Muscle of leg (tissue), 11 donors: ENCODE measurements around the gene SLC20A1. TPM values are rescaled to one million over a fixed set of nuclear protein-coding genes. Genes with fewer than 3 reads are reported as not detected.

ENCODE experiments used
- DNase-seq: peaks from one replicate; pipeline ENCODE4 v3.0.0; 2013
- H3K27ac ChIP-seq: one replicate; pipeline ENCODE4 v1.5.1; 2013; ENCODE audit warnings: mild to moderate bottlenecking, low read length, control low read depth
- H3K27me3 ChIP-seq: one replicate; pipeline ENCODE4 v1.6.1; 2013; ENCODE audit warnings: low read length; ENCODE audit not compliant: control insufficient read depth, insufficient read depth
- H3K36me3 ChIP-seq: one replicate; pipeline ENCODE4 v1.6.1; 2013; ENCODE audit warnings: low read length; ENCODE audit not compliant: control insufficient read depth, insufficient read depth
- H3K4me1 ChIP-seq: one replicate; pipeline ENCODE4 v1.6.1; 2013; ENCODE audit warnings: low read length; ENCODE audit not compliant: control insufficient read depth, insufficient read depth
- H3K4me3 ChIP-seq: one replicate; pipeline ENCODE4 v1.5.1; 2013; ENCODE audit warnings: low read length, control low read depth
- H3K9me3 ChIP-seq: replicated peaks from 2 replicates; pipeline ENCODE4 v1.6.1; 2013; ENCODE audit warnings: low read depth, low read length; ENCODE audit not compliant: control insufficient read depth
- WGBS: methylation state at CpG from one replicate; pipeline ENCODE4 v1.1.5; 2013; ENCODE audit warnings: missing lambda C conversion rate; ENCODE audit not compliant: insufficient coverage; 5-methylcytosine and 5-hydroxymethylcytosine counted together
- polyA plus RNA-seq, 8 donors: library from polyadenylated mRNA; unstranded; fragments of 120-200 nt; gene quantifications; one replicate each; pipeline versions ENCODE4 v1.2.1 to v1.2.3, GENCODE V29; 2013; ENCODE audit warnings: inconsistent platforms in 1 of 8, low replicate concordance in 1 of 8; ENCODE audit not compliant: insufficient read length in 8 of 8, insufficient read depth in 1 of 8
- total RNA-seq: library from RNA; stranded (reverse); fragments of 120-200 nt; gene quantifications from one replicate; pipeline ENCODE4 v1.2.4, GENCODE V29; 2013

Gene SLC20A1
- total and polyA plus RNA-seq, 9 donors = 17.6 to 27.6 (median 21.5) TPM

GRCh38 chr2:112688086-112688880 lies 42.5 kb downstream of the SLC20A1 start:
- no peaks in the 10 kb centered on the region for H3K36me3 ChIP-seq
- WGBS = 83% methylated on average over 5 of the region's 14 CpGs
- H3K4me1 ChIP-seq = peaks cover 7% of the 10 kb centered on the region
- no peak overlapping the region for H3K27ac ChIP-seq
- no peak for DNase-seq
- H3K27me3 ChIP-seq = peaks cover 2% of the 10 kb centered on the region
- H3K4me3 ChIP-seq = no peak overlapping the region
- H3K9me3 ChIP-seq = no peaks in the 10 kb centered on the region

DNA sequence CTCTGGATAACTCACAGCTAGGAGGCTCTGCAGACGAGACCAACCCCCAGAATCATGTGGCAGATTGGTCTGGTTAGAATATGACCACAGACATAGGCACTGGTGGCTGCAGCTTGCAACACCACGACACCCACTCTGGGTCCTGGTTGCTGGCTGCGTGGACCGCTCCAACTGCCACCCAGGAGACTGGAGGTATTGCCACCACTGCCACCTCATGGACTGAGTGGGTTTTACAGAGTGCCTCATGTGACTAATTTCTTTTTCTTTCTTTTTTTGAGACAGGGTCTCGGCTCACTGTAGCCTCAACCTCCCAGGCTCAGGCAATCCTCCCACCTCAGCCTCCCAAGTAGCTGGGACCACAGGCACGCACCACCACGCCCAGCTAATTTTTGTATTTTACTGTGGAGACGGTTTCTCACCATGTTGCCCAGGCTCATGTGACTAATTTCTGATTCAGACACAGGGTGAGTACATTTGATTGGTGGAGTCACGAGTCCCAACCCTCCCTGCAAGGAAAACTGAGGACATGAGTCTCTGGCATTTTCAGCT lies 45.2 kb downstream of the SLC20A1 start:
- DNase-seq = peak; percentile 32
- no peaks in the 10 kb centered on the region for H3K4me1 ChIP-seq
- no peak overlapping the region for H3K27ac ChIP-seq
- no peaks in the 10 kb centered on the region for H3K9me3 ChIP-seq
- peaks cover 2% of the 10 kb centered on the region for H3K27me3 ChIP-seq
- no peaks in the 10 kb centered on the region for H3K36me3 ChIP-seq
- H3K4me3 ChIP-seq = no peak overlapping the region
- WGBS = 69% methylated on average over 4 of the region's 9 CpGs

- H3K36me3 ChIP-seq = no peaks in the 10 kb centered on the region
- H3K27ac ChIP-seq = no peak overlapping the region
- H3K9me3 ChIP-seq = no peaks in the 10 kb centered on the region
- H3K4me3 ChIP-seq = no peak overlapping the region
- H3K27me3 ChIP-seq = peaks cover 2% of the 10 kb centered on the region
- no peaks in the 10 kb centered on the region for H3K4me1 ChIP-seq
- WGBS = 29% methylated on average over 1 of the region's 4 CpGs
- peak; percentile 41 for DNase-seq
These were observed 46.1 kb downstream of the SLC20A1 start for GRCh38 chr2:112691881-112692281.

DNA sequence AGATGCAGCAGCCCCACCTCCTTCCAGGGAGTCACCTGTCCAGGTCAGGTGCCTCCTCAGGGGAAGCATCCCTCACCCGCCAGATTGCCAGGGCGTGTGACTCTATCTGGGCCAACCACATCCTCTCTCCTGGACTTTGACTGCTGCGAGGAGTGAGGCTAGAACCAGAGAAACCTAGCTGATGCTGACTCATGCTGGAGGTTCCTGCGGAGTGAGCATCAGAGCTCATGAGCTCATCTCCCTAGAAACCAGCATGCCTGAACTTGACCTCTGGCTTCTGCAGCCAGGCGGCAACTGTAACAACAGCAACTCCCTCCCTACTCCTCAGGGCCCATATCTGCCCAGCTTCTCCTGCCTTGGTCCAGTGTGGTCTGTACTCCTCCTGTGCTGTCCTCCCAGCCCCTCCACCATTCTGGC lies 46.8 kb downstream of the SLC20A1 start:
- H3K27me3 ChIP-seq = peaks cover 2% of the 10 kb centered on the region
- WGBS = 57% methylated on average over 5 of the region's 5 CpGs
- DNase-seq = peak; percentile 38
- no peaks in the 10 kb centered on the region for H3K9me3 ChIP-seq
- no peaks in the 10 kb centered on the region for H3K4me1 ChIP-seq
- H3K27ac ChIP-seq = no peak overlapping the region
- no peak overlapping the region for H3K4me3 ChIP-seq
- H3K36me3 ChIP-seq = no peaks in the 10 kb centered on the region

DNA sequence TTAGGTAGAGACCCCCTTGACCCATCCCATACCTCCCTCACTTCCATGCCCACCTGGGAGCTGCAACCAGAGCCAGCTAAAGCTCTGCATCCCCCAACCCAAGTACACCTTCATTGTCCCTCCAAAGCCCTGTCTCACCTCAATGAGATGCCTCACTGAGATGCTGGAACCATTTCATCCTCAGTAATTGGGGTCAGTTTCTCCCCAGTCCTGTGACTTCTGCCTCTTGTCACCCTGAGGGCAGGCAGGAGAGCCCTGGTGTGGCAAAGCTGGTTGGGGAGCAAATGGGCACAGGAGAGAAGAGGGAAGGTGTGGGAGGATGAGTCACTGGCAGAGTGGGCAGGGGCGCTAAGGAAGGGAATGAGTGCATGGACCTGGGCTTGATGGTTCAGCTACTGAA lies 47.2 kb downstream of the SLC20A1 start:
- no peaks in the 10 kb centered on the region for H3K9me3 ChIP-seq
- no peak overlapping the region for H3K27ac ChIP-seq
- DNase-seq = no peak
- H3K4me3 ChIP-seq = no peak overlapping the region
- no peaks in the 10 kb centered on the region for H3K4me1 ChIP-seq
- no peaks in the 10 kb centered on the region for H3K36me3 ChIP-seq
- H3K27me3 ChIP-seq = peaks cover 2% of the 10 kb centered on the region
- no CpG with 5 or more reads among the region's 1 CpG for WGBS

GRCh38 chr2:112693596-112693995 lies 47.9 kb downstream of the SLC20A1 start:
- no peak overlapping the region for H3K27ac ChIP-seq
- no peak for DNase-seq
- H3K27me3 ChIP-seq = peaks cover 2% of the 10 kb centered on the region
- H3K4me1 ChIP-seq = no peaks in the 10 kb centered on the region
- no peaks in the 10 kb centered on the region for H3K9me3 ChIP-seq
- no peak overlapping the region for H3K4me3 ChIP-seq
- no peaks in the 10 kb centered on the region for H3K36me3 ChIP-seq
- WGBS = 83% methylated on average over 1 of the region's 9 CpGs

- Histone ChIP-seq H3K4me3 (no peak overlapping the region), H3K36me3 (no peaks in the 10 kb centered on the region), H3K9me3 (no peaks in the 10 kb centered on the region), H3K27me3 (no peaks in the 10 kb centered on the region), H3K4me1 (no peaks in the 10 kb centered on the region), H3K27ac (no peak overlapping the region)
- 96% methylated on average over 9 of the region's 12 CpGs for WGBS
- DNase-seq = no peak
These were observed 48.4 kb downstream of the SLC20A1 start for GRCh38 chr2:112694182-112694581.

- no peaks in the 10 kb centered on the region for H3K36me3 ChIP-seq
- no peak overlapping the region for H3K27ac ChIP-seq
- WGBS = no CpG with 5 or more reads among the region's 3 CpGs
- no peak for DNase-seq
- no peaks in the 10 kb centered on the region for H3K27me3 ChIP-seq
- H3K4me1 ChIP-seq = no peaks in the 10 kb centered on the region
- no peaks in the 10 kb centered on the region for H3K9me3 ChIP-seq
- H3K4me3 ChIP-seq = no peak overlapping the region
These were observed 53.2 kb downstream of the SLC20A1 start for GRCh38 chr2:112698834-112699515.

- DNase-seq = peak; percentile 35
- Histone ChIP-seq H3K27me3 (no peaks in the 10 kb centered on the region), H3K36me3 (no peaks in the 10 kb centered on the region), H3K9me3 (no peaks in the 10 kb centered on the region), H3K4me3 (no peak overlapping the region), H3K4me1 (no peaks in the 10 kb centered on the region), H3K27ac (no peak overlapping the region)
- no CpG with 5 or more reads among the region's 3 CpGs for WGBS
These were observed 54.4 kb downstream of the SLC20A1 start for GRCh38 chr2:112699984-112700667.

DNA sequence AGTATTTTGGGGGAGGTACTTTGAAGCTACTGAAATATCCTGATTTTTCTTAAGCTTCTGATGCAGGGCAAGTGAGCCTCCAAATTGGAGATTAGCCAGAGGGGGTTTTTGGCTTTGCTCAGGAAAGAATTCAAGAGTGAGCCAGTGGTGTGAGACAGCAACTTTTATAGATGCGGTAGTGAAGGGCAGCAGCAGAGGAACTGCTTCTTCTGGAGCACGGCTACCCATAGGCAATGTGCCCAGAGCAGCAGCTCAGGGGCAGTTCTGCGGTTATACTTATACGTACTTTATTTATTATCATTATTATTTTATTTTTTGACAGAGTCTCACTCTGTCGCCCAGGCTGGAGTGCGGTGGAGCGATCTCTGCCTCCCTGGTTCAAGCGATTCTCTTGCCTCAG lies 55.3 kb downstream of the SLC20A1 start:
- no peak for DNase-seq

More for the DNA sequence above, 55.3 kb downstream of the SLC20A1 start:
- no peaks in the 10 kb centered on the region for H3K4me1 ChIP-seq
- H3K27me3 ChIP-seq = no peaks in the 10 kb centered on the region
- H3K36me3 ChIP-seq = no peaks in the 10 kb centered on the region
- no peaks in the 10 kb centered on the region for H3K9me3 ChIP-seq
- WGBS = no CpG with 5 or more reads among the region's 8 CpGs
- H3K4me3 ChIP-seq = no peak overlapping the region
- no peak overlapping the region for H3K27ac ChIP-seq
